PC-3 (cell line): ENCODE results near the gene CACNG5. TPM values are rescaled to one million over a fixed set of nuclear protein-coding genes. Genes with fewer than 3 reads are reported as not detected.

Experiments
- ATAC-seq: fragments of 200-7000 bp; cut with Tn5 transposase; 2 replicates; pipeline ENCODE4 v1.9.1; 2020; ENCODE audit warnings: mild to moderate bottlenecking, moderate library complexity
- BruUV-seq: library from RNA; stranded (reverse); fragments of 400-500 nt; replicated peaks from 2 replicates; lab custom pipeline; 2021; lab: Mats Ljungman, UMichigan
- CTCF ChIA-PET: fragments of 300-600 bp; sonication (Branson Sonifier 250); formaldehyde crosslinking; loops from one replicate; lab custom pipeline; 2022; ENCODE audit warnings: antibody characterized with exemption; lab: Charles Lee
- POLR2A ChIA-PET: fragments of 300-600 bp; sonication (Branson Sonifier 250); formaldehyde crosslinking; loops from one replicate; lab custom pipeline; 2022; ENCODE audit warnings: antibody characterized with exemption; ENCODE audit not compliant: unreplicated experiment; lab: Charles Lee
- DNase-seq: peaks from one replicate; pipeline ENCODE4 v3.0.0-alpha.2; 2015
- H2AFZ ChIP-seq: fragments of 300-600 bp; sonication (generic); 2 replicates; pipeline ENCODE4 v1.6.0; 2016; ENCODE audit warnings: antibody characterized with exemption, low read length
- H3F3A ChIP-seq: fragments of 300-600 bp; sonication (generic); one replicate; pipeline ENCODE4 v1.6.0; 2017; ENCODE audit warnings: antibody characterized with exemption, low read length, control low read depth, mild to moderate bottlenecking; ENCODE audit not compliant: unreplicated experiment
- H3K27ac ChIP-seq: fragments of 300-600 bp; sonication (generic); 2 replicates; pipeline ENCODE4 v1.5.1; 2016; ENCODE audit warnings: mild to moderate bottlenecking, low read length
- H3K27me3 ChIP-seq: fragments of 300-600 bp; sonication (generic); 2 replicates; pipeline ENCODE4 v1.6.1; 2016; ENCODE audit warnings: low read length, mixed read lengths
- H3K36me3 ChIP-seq: fragments of 300-600 bp; sonication (generic); 2 replicates; pipeline ENCODE4 v1.6.1; 2016; ENCODE audit warnings: low read depth, mixed run types, low read length, mixed read lengths
- H3K4me1 ChIP-seq: fragments of 300-600 bp; sonication (generic); 2 replicates; pipeline ENCODE4 v1.5.1; 2016; ENCODE audit warnings: low read length; ENCODE audit not compliant: insufficient read depth
- H3K4me2 ChIP-seq: fragments of 300-600 bp; sonication (generic); 2 replicates; pipeline ENCODE4 v1.6.0; 2016; ENCODE audit warnings: low read length
- H3K4me3 ChIP-seq: fragments of 300-600 bp; sonication (generic); 2 replicates; pipeline ENCODE4 v1.5.1; 2016; ENCODE audit warnings: mild to moderate bottlenecking, low read length, mixed read lengths
- H3K79me2 ChIP-seq: fragments of 300-600 bp; sonication (generic); 2 replicates; pipeline ENCODE4 v1.6.1; 2017; ENCODE audit warnings: low read length, mixed read lengths
- H3K9ac ChIP-seq: fragments of 300-600 bp; sonication (generic); 2 replicates; pipeline ENCODE4 v1.6.0; 2016; ENCODE audit warnings: mild to moderate bottlenecking, low read length
- H3K9me2 ChIP-seq: fragments of 300-600 bp; sonication (generic); replicated peaks from 2 replicates; pipeline ENCODE4 v1.6.1; 2016; ENCODE audit warnings: mixed run types, low read length, mixed read lengths
- H3K9me3 ChIP-seq: fragments of 300-600 bp; sonication (generic); 2 replicates; pipeline ENCODE4 v1.6.1; 2016; ENCODE audit warnings: low read length, mixed read lengths
- H4K20me1 ChIP-seq: fragments of 300-600 bp; sonication (generic); 2 replicates; pipeline ENCODE4 v1.6.1; 2016; ENCODE audit warnings: low read length, mixed read lengths
- CTCF ChIP-seq: fragments of 300-600 bp; sonication (generic); conservative IDR thresholded peaks from 2 replicates; pipeline ENCODE4 v1.5.1; 2017; ENCODE audit warnings: antibody characterized with exemption, low read depth, mild to moderate bottlenecking, low read length
- EZH2 ChIP-seq: fragments of 300-600 bp; sonication (generic); IDR thresholded peaks from one replicate; pipeline ENCODE4 v1.6.1; 2017; ENCODE audit warnings: antibody characterized with exemption, mild to moderate bottlenecking, low read length; ENCODE audit not compliant: unreplicated experiment
- EZH2phosphoT487 ChIP-seq: fragments of 300-600 bp; sonication (generic); IDR thresholded peaks from 2 replicates; pipeline ENCODE4 v1.6.1; 2018; ENCODE audit warnings: mild to moderate bottlenecking, antibody characterized with exemption, low read length, borderline replicate concordance
- intact Hi-C: fragments of 100-400 bp; cut with micrococcal nuclease; formaldehyde crosslinking; loops from 2 replicates; pipeline ENCODE4 v1.9.0; 2023
- total RNA-seq: library from RNA; depleted of rRNA; stranded (reverse); fragments of >200 nt; gene quantifications from 2 replicates; pipeline ENCODE4 v1.2.3, GENCODE V29; 2014

The CACNG5 gene
- total RNA-seq, 1 experiment from 2014 or later, result not detected

GRCh38 chr17:66805567-66805966 is 29.4 kb upstream of the CACNG5 start:
- no peaks in the 10 kb centered on the region for H3K27me3 ChIP-seq
- ChIA-PET CTCF (no interaction called here), POLR2A (no interaction called here)
- DNase-seq (no peak), ATAC-seq (no peak)
- H3K9me3 ChIP-seq, result no peaks in the 10 kb centered on the region
- no peak overlapping the region for H2AFZ ChIP-seq
- no peak overlapping the region for H3K27ac ChIP-seq
- no peak overlapping the region for H3K4me3 ChIP-seq
- no peaks in the 10 kb centered on the region for H3K9me2 ChIP-seq
- H3K9ac ChIP-seq, result no peak overlapping the region
- H4K20me1 ChIP-seq, result no peaks in the 10 kb centered on the region
- H3F3A ChIP-seq, result no peaks in the 10 kb centered on the region
- TF ChIP-seq EZH2 (no peak), CTCF (no peak), EZH2phosphoT487 (no peak)
- no peaks in the 10 kb centered on the region for H3K4me1 ChIP-seq
- H3K36me3 ChIP-seq, result no peaks in the 10 kb centered on the region
- no peak overlapping the region for H3K4me2 ChIP-seq
- intact Hi-C loops, result no loop called here
- H3K79me2 ChIP-seq, result no peaks in the 10 kb centered on the region
- BruUV-seq, result no TSS peak

GRCh38 chr17:66807182-66807581 is 27.7 kb upstream of the CACNG5 start:
- DNase-seq (no peak), ATAC-seq (no peak)
- TF ChIP-seq EZH2phosphoT487 (no peak), EZH2 (no peak), CTCF (no peak)
- Histone ChIP-seq H2AFZ (no peak overlapping the region), H3K4me1 (no peaks in the 10 kb centered on the region), H3K79me2 (no peaks in the 10 kb centered on the region), H3F3A (no peaks in the 10 kb centered on the region), H3K9me2 (no peaks in the 10 kb centered on the region), H3K9ac (no peak overlapping the region), H3K9me3 (no peaks in the 10 kb centered on the region), H3K27ac (no peak overlapping the region), H4K20me1 (no peaks in the 10 kb centered on the region), H3K27me3 (0 out of 2 replicates have a peak, but pooled peaks cover under 1% of the 10 kb centered on the region), H3K4me2 (no peak overlapping the region), H3K36me3 (no peaks in the 10 kb centered on the region), H3K4me3 (no peak overlapping the region)
- CTCF ChIA-PET, result no interaction called here
- intact Hi-C loops, result no loop called here
- POLR2A ChIA-PET, result no interaction called here
- BruUV-seq, result no TSS peak

- Histone ChIP-seq H2AFZ (no peak overlapping the region), H3F3A (no peaks in the 10 kb centered on the region), H3K27me3 (peaks cover 15% of the 10 kb centered on the region; the same call in 1 of the 2 replicates), H3K27ac (no peak overlapping the region), H3K36me3 (no peaks in the 10 kb centered on the region), H3K9me3 (no peaks in the 10 kb centered on the region), H3K4me1 (no peaks in the 10 kb centered on the region), H3K4me2 (no peak overlapping the region), H3K79me2 (no peaks in the 10 kb centered on the region), H4K20me1 (no peaks in the 10 kb centered on the region), H3K9me2 (no peaks in the 10 kb centered on the region), H3K4me3 (no peak overlapping the region), H3K9ac (no peak overlapping the region)
- TF ChIP-seq EZH2phosphoT487 (no peak), EZH2 (no peak), CTCF (no peak)
- intact Hi-C loops, result no loop called here
- DNase-seq, result no peak
- no TSS peak for BruUV-seq
- ChIA-PET POLR2A (no interaction called here), CTCF (no interaction called here)
- no peak for ATAC-seq
Measured at GRCh38 chr17:66809408-66809807, 25.5 kb upstream of the CACNG5 start.
